ENCODE measurements around the gene ST6GAL1.

- TF ChIP-seq POLR2A (IDR thresholded peaks at IDR 0.05; ENCODE audit: insufficient read depth in 1 of 2, low read depth in 2 of 2, low read length in 2 of 2) (no peak), POGK (CRISPR knock-in tag; conservative IDR thresholded peaks at IDR 0.05) (no peak), CBX5 (CRISPR knock-in tag; IDR thresholded peaks at IDR 0.05; ENCODE audit: borderline replicate concordance) (no peak), NR3C1 (CRISPR knock-in tag; IDR thresholded peaks at IDR 0.05) (no peak), EZH2 (conservative IDR thresholded peaks at IDR 0.05; ENCODE audit: low read depth, low read length) (no peak), ZNF747 (CRISPR knock-in tag; IDR thresholded peaks at IDR 0.05; ENCODE audit: borderline replicate concordance) (no peak), CTCF (CRISPR knock-in tag; IDR thresholded peaks at IDR 0.05) (no peak), ZNF530 (CRISPR knock-in tag; IDR thresholded peaks at IDR 0.05; ENCODE audit: low read depth) (no peak), YY1 (IDR thresholded peaks at IDR 0.05; ENCODE audit: insufficient read depth, insufficient replicate concordance, low read depth, low read length) (no peak), MTA3 (CRISPR knock-in tag; IDR thresholded peaks at IDR 0.05) (no peak), CC2D1A (CRISPR knock-in tag; IDR thresholded peaks at IDR 0.05) (no peak), MXI1 (IDR thresholded peaks at IDR 0.05; ENCODE audit: borderline replicate concordance, low read depth, low read length) (no peak)
- TF ChIP-seq, protein P1, sequence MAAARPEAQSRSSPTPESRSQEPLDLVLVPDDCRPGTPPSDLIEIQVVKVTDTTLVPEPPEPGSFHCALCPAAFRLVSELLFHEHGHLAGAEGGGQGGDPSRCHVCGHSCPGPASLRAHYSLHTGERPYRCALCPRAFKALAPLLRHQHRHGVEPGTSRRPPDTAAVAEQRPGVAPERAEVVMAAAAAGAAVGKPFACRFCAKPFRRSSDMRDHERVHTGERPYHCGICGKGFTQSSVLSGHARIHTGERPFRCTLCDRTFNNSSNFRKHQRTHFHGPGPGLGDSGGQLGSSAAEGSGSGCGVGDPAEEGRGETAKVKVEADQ (CRISPR knock-in tag; IDR thresholded peaks at IDR 0.05; ENCODE audit: borderline replicate concordance): no peak
These were observed 43.9 kb upstream of the ST6GAL1 start for GRCh38 chr3:186886202-186886981.

Measured in HepG2 (cell line).